ENCODE measurements around the gene SAE1.

SAE1 gene

GRCh38 chr19:47209319-47210179 is 78.9 kb downstream of the SAE1 start:
- DNase-seq: no peak

- DNase-seq: no peak
These were observed 79.5 kb downstream of the SAE1 start for GRCh38 chr19:47210180-47210490.

- DNase-seq: peak in 37 of 56 donors; percentile 6 to 89 (median 29)
These were observed 80.2 kb downstream of the SAE1 start for GRCh38 chr19:47210689-47211316.

GRCh38 chr19:47215581-47215980 is 84.9 kb downstream of the SAE1 start:
- DNase-seq: no peak

GRCh38 chr19:47221080-47221841 is 90.6 kb downstream of the SAE1 start:
- no peak for DNase-seq

- DNase-seq: no peak
These were observed 91.3 kb downstream of the SAE1 start for GRCh38 chr19:47221890-47222289.

GRCh38 chr19:47225746-47226425 is 95.3 kb downstream of the SAE1 start:
- DNase-seq: peak in 53 of 56 donors; percentile 21 to 92 (median 72)

- peak in 38 of 56 donors; percentile 11 to 64 (median 37) for DNase-seq
These were observed 96.1 kb downstream of the SAE1 start for GRCh38 chr19:47226426-47227351.

GRCh38 chr19:47227352-47228167 is 96.9 kb downstream of the SAE1 start:
- peak in 37 of 56 donors; percentile 10 to 65 (median 36) for DNase-seq

- peak in 12 of 56 donors; percentile 21 to 63 (median 29) for DNase-seq
These were observed 97.7 kb downstream of the SAE1 start for GRCh38 chr19:47228168-47228936.

- DNase-seq: peak in 23 of 56 donors; percentile 3 to 66 (median 25)
These were observed 98.5 kb downstream of the SAE1 start for GRCh38 chr19:47228937-47229675.

- peak in 10 of 56 donors; percentile 12 to 64 (median 48) for DNase-seq
These were observed 99.0 kb downstream of the SAE1 start for GRCh38 chr19:47229676-47230053.

- peak in 32 of 56 donors; percentile 13 to 76 (median 44) for DNase-seq
These were observed 99.7 kb downstream of the SAE1 start for GRCh38 chr19:47230054-47230920.

- DNase-seq: no peak
These were observed 100.2 kb downstream of the SAE1 start, which contains the start of gene BBC3 for GRCh38 chr19:47230921-47231214. Gene BBC3, minus strand, starts transcription at chr19:47231199. Its CDS starts 2,768 bp downstream, at chr19:47228431.

- peak in 52 of 56 donors; percentile 6 to 91 (median 65) for DNase-seq
These were observed 100.8 kb downstream of the SAE1 start for GRCh38 chr19:47231215-47232054.

All from amygdala (tissue), 56 donors.